Limb (tissue), 2 donors: ENCODE measurements around the gene TRRAP.

Source experiments
- DNase-seq, 2 donors: peaks; one replicate each; pipeline ENCODE4 v3.0.0-alpha.2; 2016; ENCODE audit errors: extremely low spot score in 2 of 2

Gene TRRAP

DNA sequence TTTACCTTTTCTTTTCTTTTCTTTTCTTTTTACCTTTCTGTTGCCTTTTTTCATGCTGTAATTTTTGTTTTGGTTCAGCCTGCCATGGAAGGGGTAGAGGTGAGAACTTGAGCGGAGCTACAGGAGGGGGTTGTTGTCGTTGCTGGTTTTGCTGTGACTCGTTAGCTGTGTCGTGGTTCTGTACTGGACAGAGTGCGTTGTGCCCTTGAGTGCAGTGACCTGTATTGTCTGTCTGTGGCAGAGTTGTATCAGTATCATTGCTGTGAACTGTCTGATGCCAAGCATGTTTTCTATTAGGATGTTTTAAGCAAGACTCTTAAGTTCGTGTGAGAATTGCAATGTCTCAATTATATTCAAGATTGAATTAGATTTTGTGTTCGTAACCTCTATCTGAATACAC is 67.5 kb downstream of the TRRAP start:
- DNase-seq = no peak

DNA sequence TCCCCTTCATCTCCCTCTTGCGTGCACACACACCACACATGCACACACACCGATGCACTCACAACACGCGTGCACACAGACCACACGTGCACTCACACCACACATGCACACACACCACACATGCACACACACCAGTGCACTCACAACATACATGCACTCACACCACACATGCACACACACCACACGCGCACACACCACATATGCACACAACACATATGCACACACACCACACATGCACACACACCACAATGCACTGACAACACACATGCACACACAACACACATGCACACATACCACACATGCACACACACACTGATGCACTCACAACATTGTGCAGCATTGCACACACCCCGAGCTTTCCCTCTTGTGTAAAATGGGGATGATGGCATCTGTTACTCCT is 68.1 kb downstream of the TRRAP start:
- no peak for DNase-seq

DNA sequence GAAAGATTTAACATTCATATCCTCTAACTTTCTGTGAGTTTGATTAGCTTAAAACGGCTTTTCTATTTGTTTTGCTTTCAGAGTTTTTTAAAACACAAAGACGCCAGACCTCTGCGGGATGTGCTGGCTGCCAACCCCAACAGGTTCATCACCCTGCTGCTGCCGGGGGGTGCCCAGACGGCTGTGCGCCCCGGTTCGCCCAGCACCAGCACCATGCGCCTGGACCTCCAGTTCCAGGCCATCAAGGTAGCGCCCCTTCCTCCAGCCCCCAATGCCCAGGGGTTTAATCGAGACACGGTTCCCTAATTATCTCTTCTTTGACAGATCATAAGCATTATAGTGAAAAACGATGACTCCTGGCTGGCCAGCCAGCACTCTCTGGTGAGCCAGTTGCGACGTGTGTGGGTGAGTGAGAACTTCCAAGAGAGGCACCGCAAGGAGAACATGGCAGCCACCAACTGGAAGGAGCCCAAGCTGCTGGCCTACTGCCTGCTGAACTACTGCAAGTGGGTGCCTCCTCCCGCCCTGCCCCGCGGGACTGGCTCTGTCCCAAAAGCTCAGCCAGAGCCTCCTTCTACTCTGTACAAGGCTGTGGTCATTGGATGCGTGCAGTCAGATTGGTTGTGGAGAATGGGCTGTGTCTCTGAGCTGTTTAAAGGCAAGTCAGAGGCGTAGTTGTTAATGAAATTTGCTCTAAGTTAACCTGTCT is 71.2 kb downstream of the TRRAP start:
- no peak for DNase-seq

DNA sequence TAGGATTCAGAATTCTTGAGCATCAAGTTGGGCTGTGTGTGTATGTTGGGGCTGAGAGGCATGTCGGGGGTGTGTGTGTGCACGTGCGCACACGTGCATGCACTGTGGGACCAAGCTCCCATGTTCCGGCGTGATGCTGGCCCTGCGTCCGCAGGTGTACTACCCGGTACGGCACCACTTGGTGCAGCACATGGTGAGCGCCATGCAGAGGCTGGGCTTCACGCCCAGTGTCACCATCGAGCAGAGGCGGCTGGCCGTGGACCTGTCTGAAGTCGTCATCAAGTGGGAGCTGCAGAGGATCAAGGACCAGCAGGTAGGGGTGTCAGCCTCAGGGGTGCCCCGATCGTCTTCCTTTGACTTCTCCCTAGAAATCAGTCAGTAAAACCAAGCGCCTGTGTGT is 77.7 kb downstream of the TRRAP start:
- no peak for DNase-seq

DNA sequence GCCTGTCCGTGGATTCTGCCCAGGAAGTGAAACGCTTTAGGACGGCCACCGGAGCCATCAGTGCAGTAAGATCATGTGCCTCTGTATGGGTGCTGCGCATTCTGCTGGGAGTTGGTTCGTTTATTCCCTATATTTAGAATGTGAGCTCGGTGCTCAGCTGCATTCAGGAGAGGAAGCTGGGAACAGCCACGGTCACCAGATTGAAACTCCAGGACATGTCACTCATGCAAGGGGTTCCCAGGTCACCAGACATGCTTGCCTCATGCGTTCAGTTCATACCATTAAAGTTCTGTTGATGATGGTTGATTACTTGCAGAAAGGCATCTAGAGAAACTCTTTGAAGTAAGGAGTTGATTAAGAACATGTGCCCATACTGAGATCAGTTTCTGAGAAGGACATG is 78.1 kb downstream of the TRRAP start:
- DNase-seq = no peak

DNA sequence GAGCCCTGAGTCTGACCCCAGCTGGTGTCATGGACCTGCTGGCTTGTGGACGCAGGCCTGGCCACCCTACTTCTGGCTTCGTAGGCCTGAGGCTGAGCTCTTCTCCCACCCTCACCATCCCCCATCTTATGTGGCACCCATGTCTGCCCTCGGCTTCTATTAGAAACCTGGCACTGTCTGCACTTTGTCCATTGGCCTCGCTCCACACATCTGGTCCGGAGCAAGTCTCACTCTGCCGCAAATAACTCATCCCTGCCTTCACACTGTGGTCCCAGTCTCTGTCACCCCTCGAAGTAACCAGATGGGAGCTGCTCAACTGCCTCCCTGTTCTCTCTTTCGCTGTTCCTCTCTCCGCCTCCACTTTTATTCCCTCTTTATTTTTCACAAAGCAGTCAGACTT is 78.6 kb downstream of the TRRAP start:
- no peak for DNase-seq

DNA sequence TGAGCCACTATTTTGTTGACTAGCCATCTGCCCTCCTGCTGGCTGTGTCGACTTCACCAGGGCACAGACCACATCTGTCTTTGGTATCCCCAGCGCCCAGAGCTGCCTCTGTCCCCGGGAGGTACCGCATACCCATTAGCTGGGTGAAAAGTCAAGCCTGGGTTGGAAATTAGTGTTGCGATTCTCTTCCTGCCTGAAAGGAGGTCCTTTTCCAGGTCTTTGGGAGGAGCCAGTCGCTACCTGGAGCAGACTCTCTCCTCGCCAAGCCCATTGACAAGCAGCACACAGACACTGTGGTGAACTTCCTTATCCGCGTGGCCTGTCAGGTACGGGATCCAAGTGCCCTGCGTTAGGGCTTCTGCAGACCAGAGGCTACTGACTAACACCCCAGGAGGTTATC is 79.4 kb downstream of the TRRAP start:
- DNase-seq = no peak

DNA sequence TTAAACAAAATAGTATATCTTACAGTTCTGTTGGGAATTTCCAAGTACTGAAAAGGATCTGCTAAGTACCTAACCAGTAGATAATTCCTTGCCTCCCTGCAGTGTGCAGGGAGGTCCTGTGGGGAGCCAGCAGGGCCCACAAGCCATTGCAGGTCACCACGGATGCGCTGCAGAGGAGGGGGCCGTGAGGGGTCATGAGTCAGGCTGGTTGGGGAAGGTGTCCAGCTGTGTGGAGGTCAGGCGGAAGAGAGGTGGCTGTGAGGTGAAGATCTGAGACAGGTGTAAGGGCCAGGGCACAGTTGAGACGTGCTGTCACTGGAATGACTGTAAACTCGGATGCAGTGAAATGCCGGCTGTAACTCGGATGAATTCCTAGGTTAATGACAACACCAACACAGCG is 80.6 kb downstream of the TRRAP start:
- DNase-seq = no peak

DNA sequence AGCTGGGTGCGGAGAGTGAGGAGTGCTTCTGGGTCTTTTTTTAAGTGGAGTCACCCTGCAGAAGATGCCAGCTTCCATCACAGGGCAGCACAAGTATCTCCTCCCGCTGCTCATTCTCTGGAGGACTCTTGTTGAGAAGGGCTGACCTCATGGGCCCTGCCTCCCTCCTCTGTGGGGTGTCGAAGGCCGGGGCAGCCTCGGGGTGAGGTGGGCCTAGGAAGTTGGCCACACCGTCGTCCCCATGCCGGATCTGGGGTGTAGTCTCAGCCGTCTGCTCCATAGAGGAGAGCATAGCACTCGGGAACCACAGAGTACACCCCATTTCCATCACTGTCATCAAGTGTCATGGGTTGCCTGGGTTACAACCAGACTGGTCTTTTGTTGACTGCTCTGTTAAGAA is 85.0 kb downstream of the TRRAP start:
- no peak for DNase-seq

DNA sequence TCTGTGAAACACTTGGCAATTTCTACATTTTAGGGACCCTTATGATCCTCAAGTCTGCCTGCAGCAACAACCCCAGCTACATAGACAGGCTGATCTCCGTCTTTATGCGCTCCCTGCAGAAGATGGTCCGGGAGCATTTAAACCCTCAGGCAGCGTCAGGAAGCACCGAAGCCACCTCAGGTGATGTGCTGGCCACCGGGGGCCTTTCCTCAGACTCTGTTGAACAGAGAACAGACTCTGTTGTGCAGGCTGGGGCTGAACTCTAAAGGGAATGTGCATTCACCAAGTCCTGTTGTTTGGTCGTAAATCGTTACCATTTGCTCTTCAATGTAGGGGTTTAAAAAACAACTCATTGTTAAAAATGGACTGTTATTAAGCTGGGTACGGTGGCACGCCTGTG is 86.3 kb downstream of the TRRAP start:
- DNase-seq = no peak

DNA sequence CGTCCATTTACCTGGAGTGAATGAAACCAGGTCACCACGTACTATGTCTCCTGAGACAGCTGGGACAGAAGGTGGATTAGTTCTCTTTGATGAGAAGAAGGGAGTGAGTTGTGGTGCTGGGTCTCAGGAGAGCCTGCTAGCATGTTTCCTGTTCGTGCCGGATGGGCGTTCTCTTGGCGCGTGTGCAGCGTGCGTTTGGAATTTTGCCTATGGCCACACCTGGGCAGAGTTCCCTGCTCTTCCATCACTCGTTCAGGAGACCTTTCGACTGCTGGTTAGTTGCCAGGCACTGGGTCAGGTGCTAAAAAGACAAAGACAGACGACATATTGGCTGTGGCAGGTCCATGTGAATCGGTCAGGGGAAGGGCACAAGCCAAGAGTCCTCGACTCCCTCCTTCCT is 90.3 kb downstream of the TRRAP start:
- DNase-seq = no peak

DNA sequence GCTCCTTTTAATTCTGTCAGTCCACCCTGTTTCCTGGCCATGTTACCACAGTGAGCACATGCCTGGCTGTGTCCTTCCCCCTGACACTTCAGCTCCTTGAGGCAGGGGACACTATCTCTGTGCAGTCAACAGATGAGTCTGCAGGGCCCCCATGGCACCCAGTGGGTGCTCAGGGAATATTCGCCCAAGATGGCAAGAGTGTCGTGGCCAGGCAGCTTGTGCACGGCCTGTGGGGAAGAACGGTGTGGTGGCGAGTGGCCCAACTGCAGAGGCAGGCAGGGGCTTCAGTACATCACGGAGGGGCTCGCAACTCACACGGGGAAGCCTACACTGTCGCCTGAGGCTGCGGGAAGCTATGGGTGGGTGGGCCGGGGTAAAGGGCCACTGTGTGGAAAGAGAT is 91.1 kb downstream of the TRRAP start:
- no peak for DNase-seq

DNA sequence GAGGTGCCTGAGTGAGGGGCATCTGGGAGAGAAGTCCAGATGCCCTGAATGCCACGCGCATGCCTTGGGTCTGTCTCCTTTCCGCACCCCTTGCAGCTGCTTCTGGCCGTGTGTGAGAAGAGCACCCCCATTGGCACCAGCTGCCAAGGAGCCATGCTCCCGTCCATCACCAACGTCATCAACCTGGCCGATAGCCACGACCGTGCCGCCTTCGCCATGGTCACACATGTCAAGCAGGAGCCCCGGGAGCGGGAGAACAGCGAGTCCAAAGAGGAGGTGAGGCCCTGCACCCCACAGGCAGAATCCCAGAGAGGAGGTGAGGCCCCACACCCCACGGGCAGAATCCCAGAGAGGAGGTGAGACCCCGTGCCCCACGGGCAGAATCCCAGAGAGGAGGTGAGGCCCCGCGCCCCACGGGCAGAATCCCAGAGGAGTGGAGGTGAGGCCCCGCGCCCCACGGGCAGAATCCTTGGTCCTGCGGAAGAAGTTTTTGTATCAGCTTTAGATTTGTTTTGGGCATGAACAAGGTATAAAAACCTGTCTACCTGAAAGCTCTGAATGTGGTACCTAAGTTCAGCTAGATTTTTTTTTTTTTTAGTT is 91.8 kb downstream of the TRRAP start:
- DNase-seq = no peak

DNA sequence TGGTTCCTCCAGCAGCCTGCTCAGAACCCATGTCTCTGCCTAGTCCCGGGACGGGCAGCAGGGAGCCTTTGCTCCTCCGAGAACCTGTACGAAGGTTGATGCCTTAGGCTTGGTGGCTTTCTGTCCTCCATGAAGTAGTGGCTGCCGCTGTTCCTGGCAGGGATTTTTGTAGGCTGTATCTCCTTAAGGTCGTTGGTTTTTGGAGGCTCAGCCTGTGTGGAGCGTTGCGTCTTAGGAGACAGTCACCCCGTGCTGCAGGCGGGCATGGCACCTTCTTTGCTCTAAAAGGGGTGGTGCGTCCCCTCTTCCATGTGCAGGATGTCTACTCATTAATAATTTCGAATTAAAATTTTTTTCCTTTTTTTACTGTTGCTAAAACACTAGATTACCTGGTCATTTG is 92.5 kb downstream of the TRRAP start:
- no peak for DNase-seq

DNA sequence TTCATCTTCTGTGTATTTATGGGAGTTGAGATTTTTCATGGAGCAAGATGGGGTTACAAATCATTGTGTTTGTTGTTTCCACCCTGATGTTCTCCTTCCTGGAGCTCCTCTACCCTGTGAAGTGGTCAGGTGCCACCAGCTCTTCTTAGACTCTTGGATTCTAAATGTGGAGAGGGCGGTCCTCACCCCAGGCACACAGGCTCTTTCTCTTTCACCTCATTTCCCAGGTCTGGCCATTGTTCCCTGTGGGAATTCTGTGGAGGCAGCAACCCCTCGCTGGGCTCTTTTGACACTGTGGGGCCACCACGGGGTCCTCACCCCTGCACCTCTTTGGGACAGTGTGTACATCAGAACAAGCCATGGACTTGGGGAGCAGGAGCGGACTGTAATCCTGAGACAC is 95.9 kb downstream of the TRRAP start:
- DNase-seq = no peak

DNA sequence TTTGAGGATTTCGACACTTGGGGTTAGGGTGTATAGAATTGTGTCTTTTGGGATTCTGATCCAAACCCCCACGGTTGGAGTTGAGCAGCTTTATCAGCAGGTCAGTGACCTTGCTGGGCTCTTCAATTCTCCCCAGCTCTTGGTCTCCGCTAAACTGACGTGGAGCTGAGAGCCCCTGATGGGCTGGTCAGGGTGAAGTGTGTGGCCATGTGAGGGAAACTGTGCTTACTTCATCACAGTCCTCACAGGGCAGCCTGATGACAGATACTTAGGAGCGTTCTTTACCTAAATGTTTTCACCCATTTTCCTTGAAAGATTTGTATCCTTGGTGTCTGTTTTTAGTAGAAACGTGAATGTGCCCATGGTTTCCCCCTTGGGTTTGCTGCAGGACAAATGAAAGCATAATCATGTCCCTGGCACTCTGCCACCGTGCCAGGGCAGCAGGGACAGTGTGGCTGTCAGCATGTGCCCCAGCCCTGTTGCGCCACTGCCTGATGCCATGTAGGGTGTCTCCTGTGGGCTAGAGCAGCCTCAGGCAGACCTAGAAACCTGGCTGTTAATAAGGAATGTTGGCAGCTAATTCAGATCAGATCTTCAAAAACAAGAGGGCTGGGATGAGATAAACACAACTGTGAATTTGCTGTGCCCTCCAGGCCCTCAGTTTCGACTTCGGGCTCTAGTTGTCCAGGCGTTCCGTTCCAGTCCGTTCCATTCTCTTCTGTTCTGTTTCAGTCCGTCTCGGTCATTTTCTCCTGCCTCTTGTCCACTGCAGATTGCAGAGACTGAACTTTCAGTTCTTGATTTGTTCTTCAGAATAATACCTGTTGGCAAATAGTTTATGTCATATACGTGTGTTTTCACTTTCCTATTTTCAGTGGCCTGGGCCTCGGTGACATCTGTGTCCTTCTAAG is 96.8 kb downstream of the TRRAP start:
- DNase-seq = no peak

DNA sequence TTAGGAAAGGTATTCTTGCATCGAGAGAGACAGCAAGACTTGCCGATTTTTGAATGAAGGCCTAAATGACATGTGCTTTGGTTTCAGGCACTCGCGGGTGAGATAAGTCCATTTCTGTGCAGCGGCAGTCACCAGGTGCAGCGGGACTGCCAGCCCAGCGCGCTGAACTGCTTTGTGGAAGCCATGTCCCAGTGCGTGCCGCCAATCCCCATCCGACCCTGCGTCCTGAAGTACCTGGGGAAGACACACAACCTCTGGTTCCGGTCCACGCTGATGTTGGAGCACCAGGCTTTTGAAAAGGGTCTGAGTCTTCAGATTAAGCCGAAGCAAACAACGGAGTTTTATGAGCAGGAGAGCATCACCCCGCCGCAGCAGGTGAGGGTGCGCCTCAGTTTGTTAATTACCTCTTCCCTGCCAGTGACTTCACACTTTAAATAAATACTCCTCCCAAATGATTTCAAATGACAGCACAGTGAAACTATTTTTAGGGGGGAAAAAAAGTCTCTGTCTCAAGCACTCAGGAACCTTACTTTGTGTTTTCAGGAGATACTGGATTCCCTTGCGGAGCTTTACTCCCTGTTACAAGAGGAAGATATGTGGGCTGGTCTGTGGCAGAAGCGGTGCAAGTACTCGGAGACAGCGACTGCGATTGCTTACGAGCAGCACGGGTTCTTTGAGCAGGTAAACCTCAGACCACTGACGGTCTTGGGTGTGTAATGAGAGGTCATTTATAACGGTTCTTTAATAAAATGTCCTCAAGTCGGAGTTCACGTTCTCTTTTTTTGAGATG is 98.3 kb downstream of the TRRAP start:
- no peak for DNase-seq

DNA sequence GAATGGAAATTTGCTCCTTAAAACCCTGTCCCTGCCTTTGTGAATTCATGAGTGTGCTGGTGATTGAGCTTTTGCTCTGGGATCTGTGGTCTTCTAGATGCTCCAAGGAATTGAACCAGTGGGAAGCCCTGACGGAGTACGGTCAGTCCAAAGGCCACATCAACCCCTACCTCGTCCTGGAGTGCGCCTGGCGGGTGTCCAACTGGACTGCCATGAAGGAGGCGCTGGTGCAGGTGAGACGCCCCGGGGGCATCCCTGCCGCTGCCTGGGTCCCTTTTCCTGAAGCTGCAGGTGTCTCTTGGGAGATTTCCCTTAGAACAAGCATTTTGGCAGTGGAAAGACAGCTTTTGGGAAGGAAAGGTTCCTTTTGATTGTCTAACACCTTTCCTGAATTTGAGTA is 100.3 kb downstream of the TRRAP start:
- DNase-seq = no peak

DNA sequence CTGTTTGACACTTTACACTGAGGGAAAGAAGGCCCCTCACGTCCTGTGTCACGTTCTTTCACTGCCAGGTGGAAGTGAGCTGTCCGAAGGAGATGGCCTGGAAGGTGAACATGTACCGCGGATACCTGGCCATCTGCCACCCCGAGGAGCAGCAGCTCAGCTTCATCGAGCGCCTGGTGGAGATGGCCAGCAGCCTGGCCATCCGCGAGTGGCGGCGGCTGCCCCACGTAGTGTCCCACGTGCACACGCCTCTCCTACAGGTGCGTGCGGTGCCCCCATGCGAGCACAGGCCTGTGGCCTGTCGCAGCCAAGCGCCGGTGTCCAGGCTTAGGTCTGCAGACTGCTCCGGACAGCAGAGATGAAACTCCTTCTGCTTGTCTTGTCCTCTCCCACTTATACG is 103.4 kb downstream of the TRRAP start:
- no peak for DNase-seq

DNA sequence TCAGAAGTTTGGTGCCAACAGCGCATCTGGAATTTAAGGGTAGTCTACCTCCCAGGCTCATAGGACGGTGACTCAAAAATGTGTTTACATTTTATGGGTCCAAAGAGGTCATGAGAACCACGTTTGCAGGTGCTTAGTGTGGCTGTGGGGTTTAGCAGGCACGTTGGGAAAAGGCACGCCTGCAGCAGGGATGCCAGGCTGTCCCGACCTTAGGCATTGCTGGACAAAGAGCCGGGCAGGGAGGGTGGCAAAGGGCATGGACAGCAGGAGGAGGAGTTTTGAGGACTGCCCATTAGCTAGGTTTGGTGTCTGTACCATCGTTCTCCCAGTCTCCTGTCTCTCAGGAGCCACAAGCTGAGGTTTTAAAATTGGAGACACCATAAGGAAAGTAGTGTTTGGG is 104.4 kb downstream of the TRRAP start:
- no peak for DNase-seq

DNA sequence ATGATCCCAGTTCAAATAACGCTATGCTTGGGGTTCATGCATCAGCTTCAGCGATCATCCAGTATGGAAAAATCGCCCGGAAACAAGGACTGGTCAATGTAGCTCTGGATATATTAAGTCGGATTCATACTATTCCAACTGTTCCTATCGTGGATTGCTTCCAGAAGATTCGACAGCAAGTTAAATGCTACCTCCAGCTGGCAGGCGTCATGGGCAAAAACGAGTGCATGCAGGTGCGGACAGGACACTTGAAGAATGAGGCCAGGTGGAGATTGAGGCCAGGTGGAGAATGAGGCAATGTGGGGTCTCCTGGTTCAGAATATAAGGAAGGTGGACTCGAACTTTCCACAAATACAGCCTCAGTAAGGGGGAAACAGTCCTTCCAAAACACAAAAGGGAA is 105.8 kb downstream of the TRRAP start:
- no peak for DNase-seq

DNA sequence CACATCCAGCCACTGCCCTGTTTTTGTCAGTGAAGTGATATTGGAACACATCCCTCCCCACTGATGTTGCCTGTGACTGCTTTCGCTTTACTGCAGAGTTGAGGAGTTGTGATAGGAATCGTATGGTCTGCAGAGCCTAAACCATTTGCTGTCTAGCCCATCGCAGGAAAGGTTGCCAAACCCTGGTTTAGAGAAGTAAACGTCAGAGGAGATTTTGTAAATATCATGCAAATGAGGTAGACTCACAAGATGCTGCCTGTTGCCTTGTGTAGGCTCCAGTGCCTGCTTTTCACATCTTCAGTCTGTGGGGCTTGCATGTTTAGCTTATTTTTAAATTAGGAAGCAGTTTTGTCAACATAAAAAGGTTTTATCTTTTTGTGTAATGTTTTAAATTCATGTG is 107.1 kb downstream of the TRRAP start:
- DNase-seq = no peak
